Stimulated activated effector memory CD8-positive, alpha-beta T cell treated with anti-CD3 and anti-CD28 coated beads, Interleukin-12 subunit alpha, Interleukin-12 subunit beta, amount 100 ng/mL, for 72 hours (primary cell): ENCODE results near the gene MACC1.
A peak's percentile ranks its signal among the peaks of the same experiment; 100 is the strongest.

Experiments used
- ATAC-seq: fragments of 150-1000 bp; cut with Tn5 transposase; 2 replicates; pipeline ENCODE4 v1.10.0; 2021
- DNase-seq, 2 donors: peaks; one replicate each; pipeline ENCODE4 v3.0.0; 2021 to 2022; ENCODE audit warnings: low spot score in 2 of 2
- H3K27ac Mint-ChIP-seq: one replicate; pipeline ENCODE4 v1.8.0; 2022; ENCODE audit warnings: mild to moderate bottlenecking, mixed read lengths
- H3K36me3 Mint-ChIP-seq: one replicate; pipeline ENCODE4 v1.8.0; 2022; ENCODE audit warnings: mild to moderate bottlenecking, mixed read lengths
- H3K4me1 Mint-ChIP-seq: one replicate; pipeline ENCODE4 v1.8.0; 2022; ENCODE audit warnings: mixed read lengths
- H3K4me3 Mint-ChIP-seq: one replicate; pipeline ENCODE4 v1.8.0; 2022; ENCODE audit warnings: mild to moderate bottlenecking, mixed read lengths
- H3K9me3 Mint-ChIP-seq: one replicate; pipeline ENCODE4 v1.8.0; 2022; ENCODE audit warnings: mixed read lengths

MACC1 gene

GRCh38 chr7:20116869-20117268 lies 100.3 kb downstream of the MACC1 start:
- H3K4me1 Mint-ChIP-seq = no peaks in the 10 kb centered on the region
- H3K9me3 Mint-ChIP-seq = peaks cover 7% of the 10 kb centered on the region

GRCh38 chr7:20114468-20114867 lies 102.7 kb downstream of the MACC1 start:
- no peak overlapping the region for H3K4me3 Mint-ChIP-seq
- ATAC-seq (peak; percentile 48), DNase-seq (no peak)
- peaks cover 3% of the 10 kb centered on the region for H3K9me3 Mint-ChIP-seq
- no peak overlapping the region for H3K27ac Mint-ChIP-seq
- no peaks in the 10 kb centered on the region for H3K36me3 Mint-ChIP-seq
- H3K4me1 Mint-ChIP-seq = no peaks in the 10 kb centered on the region

More at GRCh38 chr7:20116869-20117268, 100.3 kb downstream of the MACC1 start:
- ATAC-seq (no peak), DNase-seq (no peak)
- Mint-ChIP-seq H3K4me3 (no peak overlapping the region), H3K27ac (no peak overlapping the region), H3K36me3 (no peaks in the 10 kb centered on the region)

- Mint-ChIP-seq H3K9me3 (peaks cover 5% of the 10 kb centered on the region), H3K36me3 (no peaks in the 10 kb centered on the region), H3K4me3 (no peak overlapping the region), H3K4me1 (no peaks in the 10 kb centered on the region), H3K27ac (no peak overlapping the region)
- ATAC-seq (no peak), DNase-seq (no peak)
Measured at GRCh38 chr7:20113427-20114027, 103.7 kb downstream of the MACC1 start.

- ATAC-seq (no peak), DNase-seq (no peak)
- H3K36me3 Mint-ChIP-seq = no peaks in the 10 kb centered on the region
- peaks cover 5% of the 10 kb centered on the region for H3K9me3 Mint-ChIP-seq
- H3K4me3 Mint-ChIP-seq = no peak overlapping the region
- H3K27ac Mint-ChIP-seq = no peak overlapping the region
- no peaks in the 10 kb centered on the region for H3K4me1 Mint-ChIP-seq
Measured at GRCh38 chr7:20112696-20113095, 104.5 kb downstream of the MACC1 start.

- DNase-seq (no peak), ATAC-seq (peak; percentile 69)
- H3K9me3 Mint-ChIP-seq = peaks cover 3% of the 10 kb centered on the region
- H3K4me3 Mint-ChIP-seq = no peak overlapping the region
- H3K27ac Mint-ChIP-seq = no peak overlapping the region
- no peaks in the 10 kb centered on the region for H3K36me3 Mint-ChIP-seq
- H3K4me1 Mint-ChIP-seq = no peaks in the 10 kb centered on the region
Measured at GRCh38 chr7:20111821-20112542, 105.2 kb downstream of the MACC1 start.

- DNase-seq (no peak), ATAC-seq (no peak)
- no peak overlapping the region for H3K27ac Mint-ChIP-seq
- no peaks in the 10 kb centered on the region for H3K4me1 Mint-ChIP-seq
- H3K4me3 Mint-ChIP-seq = no peak overlapping the region
- peaks cover 4% of the 10 kb centered on the region for H3K9me3 Mint-ChIP-seq
- H3K36me3 Mint-ChIP-seq = no peaks in the 10 kb centered on the region
Measured at GRCh38 chr7:20107582-20107981, 109.6 kb downstream of the MACC1 start.

GRCh38 chr7:20104696-20105095 lies 112.5 kb downstream of the MACC1 start:
- no peak for DNase-seq
- Mint-ChIP-seq H3K36me3 (no peaks in the 10 kb centered on the region), H3K4me1 (no peaks in the 10 kb centered on the region), H3K4me3 (no peak overlapping the region), H3K9me3 (peaks cover 4% of the 10 kb centered on the region), H3K27ac (no peak overlapping the region)
- no peak for ATAC-seq

- Mint-ChIP-seq H3K4me3 (no peak overlapping the region), H3K4me1 (no peaks in the 10 kb centered on the region), H3K27ac (no peak overlapping the region), H3K36me3 (no peaks in the 10 kb centered on the region), H3K9me3 (peaks cover 6% of the 10 kb centered on the region)
- ATAC-seq = no peak
- DNase-seq = no peak
Measured at GRCh38 chr7:20102982-20103381, 114.2 kb downstream of the MACC1 start.

- no peak overlapping the region for H3K27ac Mint-ChIP-seq
- ATAC-seq (no peak), DNase-seq (no peak)
- no peaks in the 10 kb centered on the region for H3K4me1 Mint-ChIP-seq
- peaks cover 19% of the 10 kb centered on the region for H3K9me3 Mint-ChIP-seq
- H3K4me3 Mint-ChIP-seq = no peak overlapping the region
- H3K36me3 Mint-ChIP-seq = no peaks in the 10 kb centered on the region
Measured at GRCh38 chr7:20095862-20096261, 121.3 kb downstream of the MACC1 start.

- no peak overlapping the region for H3K27ac Mint-ChIP-seq
Measured at GRCh38 chr7:20095436-20095835, 121.7 kb downstream of the MACC1 start.

GRCh38 chr7:20089431-20089830 lies 127.8 kb downstream of the MACC1 start:
- Mint-ChIP-seq H3K27ac (no peak overlapping the region), H3K4me1 (no peaks in the 10 kb centered on the region), H3K9me3 (peaks cover 22% of the 10 kb centered on the region), H3K4me3 (no peak overlapping the region), H3K36me3 (no peaks in the 10 kb centered on the region)
- ATAC-seq = no peak
- DNase-seq = no peak

More at GRCh38 chr7:20095436-20095835, 121.7 kb downstream of the MACC1 start:
- DNase-seq (no peak), ATAC-seq (no peak)
- Mint-ChIP-seq H3K36me3 (no peaks in the 10 kb centered on the region), H3K4me1 (no peaks in the 10 kb centered on the region), H3K4me3 (no peak overlapping the region), H3K9me3 (peaks cover 22% of the 10 kb centered on the region)

- H3K9me3 Mint-ChIP-seq = peaks cover 9% of the 10 kb centered on the region
- ATAC-seq = no peak
- DNase-seq = no peak
- no peak overlapping the region for H3K27ac Mint-ChIP-seq
- H3K4me3 Mint-ChIP-seq = no peak overlapping the region
- no peaks in the 10 kb centered on the region for H3K36me3 Mint-ChIP-seq
- no peaks in the 10 kb centered on the region for H3K4me1 Mint-ChIP-seq
Measured at GRCh38 chr7:20085086-20085485, 132.1 kb downstream of the MACC1 start.
